Measurements from ENCODE around the gene KBTBD12.
"Not testable (repeated sequence)": the region's sequence is repeated elsewhere in the genome, so short reads cannot be mapped to it uniquely, and the experiment has no call there.

Gene KBTBD12

DNA sequence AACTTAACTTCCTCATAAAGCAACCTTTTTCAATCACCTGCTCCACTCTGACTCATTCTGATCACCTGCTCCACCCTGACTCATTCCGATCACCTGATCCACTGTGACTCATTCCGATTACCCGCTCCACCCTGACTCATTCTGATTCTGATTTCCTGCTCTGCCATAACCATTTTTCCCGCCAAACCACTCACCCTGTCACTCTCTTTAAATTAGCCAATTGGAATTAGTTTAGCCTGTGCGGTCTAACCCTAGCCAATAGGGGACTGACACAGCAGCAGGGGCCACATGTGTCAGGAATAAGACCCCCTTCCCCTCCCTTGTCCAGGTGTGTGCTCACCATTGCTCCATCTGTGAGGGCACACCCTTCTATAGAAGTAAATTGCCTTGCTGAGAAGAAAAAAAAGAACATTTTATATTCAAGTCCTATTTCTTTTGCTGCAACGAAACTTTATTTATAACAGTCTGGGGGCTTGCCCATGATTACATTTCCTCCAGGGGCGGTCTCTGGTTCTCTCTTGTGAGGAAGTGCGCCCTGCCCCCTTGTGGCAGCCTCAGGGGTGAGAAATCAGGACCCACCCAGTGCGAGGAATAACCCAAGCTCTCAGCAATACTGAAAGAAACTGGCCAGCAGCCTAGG, 24.3 kb upstream of the KBTBD12 start:
- TF ChIP-seq, protein P1, sequence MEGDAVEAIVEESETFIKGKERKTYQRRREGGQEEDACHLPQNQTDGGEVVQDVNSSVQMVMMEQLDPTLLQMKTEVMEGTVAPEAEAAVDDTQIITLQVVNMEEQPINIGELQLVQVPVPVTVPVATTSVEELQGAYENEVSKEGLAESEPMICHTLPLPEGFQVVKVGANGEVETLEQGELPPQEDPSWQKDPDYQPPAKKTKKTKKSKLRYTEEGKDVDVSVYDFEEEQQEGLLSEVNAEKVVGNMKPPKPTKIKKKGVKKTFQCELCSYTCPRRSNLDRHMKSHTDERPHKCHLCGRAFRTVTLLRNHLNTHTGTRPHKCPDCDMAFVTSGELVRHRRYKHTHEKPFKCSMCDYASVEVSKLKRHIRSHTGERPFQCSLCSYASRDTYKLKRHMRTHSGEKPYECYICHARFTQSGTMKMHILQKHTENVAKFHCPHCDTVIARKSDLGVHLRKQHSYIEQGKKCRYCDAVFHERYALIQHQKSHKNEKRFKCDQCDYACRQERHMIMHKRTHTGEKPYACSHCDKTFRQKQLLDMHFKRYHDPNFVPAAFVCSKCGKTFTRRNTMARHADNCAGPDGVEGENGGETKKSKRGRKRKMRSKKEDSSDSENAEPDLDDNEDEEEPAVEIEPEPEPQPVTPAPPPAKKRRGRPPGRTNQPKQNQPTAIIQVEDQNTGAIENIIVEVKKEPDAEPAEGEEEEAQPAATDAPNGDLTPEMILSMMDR (conservative IDR thresholded peaks at IDR 0.05): peak; percentile 30

DNA sequence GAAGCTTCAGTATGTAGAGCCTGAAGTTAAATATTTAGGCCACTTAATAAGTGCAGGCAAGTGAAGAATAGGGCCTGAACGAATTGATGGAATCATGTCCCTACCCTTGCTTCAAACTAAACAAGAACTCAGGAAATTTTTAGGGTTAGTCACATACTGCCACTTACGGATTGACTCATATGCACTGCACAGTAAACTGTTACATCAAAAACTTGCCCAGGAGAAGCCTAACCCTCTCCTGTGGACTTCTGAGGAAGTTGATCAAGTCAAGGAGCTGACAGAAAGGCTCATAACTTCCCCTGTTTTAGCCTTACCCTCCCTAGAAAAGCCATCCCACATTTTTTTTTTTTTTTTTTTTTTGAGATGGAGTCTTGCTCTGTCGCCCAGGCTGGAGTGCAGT, 20.6 kb upstream of the KBTBD12 start:
- TF ChIP-seq, protein P1 (conservative IDR thresholded peaks at IDR 0.05): no peak
- TF ChIP-seq ZFX (IDR thresholded peaks at IDR 0.05): no peak
- H3K27ac ChIP-seq: no peak overlapping the region

More for the DNA sequence above, 24.3 kb upstream of the KBTBD12 start:
- not testable (repeated sequence) for H3K27ac ChIP-seq

DNA sequence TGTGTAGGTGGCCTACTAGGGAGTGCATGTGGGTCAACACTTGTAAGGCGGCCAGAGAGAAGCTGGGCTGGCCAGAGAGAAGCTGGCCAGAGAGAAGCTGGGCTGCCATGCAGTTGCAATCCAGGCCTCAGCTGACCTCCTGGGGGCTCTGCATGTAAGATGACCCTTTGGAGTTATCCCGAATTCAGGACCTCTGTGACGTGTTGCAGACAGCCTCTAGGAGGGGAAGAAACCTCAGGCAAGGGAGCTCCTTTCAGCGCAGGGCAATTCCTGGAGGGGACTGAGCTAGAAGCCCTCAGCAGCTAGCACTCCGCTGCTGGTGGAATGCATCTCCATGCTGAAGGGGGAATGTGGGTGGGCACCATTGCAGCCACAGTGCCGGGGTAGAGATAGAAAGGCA, 15.8 kb upstream of the KBTBD12 start:
- no peak overlapping the region for H3K27ac ChIP-seq
- TF ChIP-seq, protein P1 (conservative IDR thresholded peaks at IDR 0.05): no peak
- TF ChIP-seq ZFX (IDR thresholded peaks at IDR 0.05): no peak

DNA sequence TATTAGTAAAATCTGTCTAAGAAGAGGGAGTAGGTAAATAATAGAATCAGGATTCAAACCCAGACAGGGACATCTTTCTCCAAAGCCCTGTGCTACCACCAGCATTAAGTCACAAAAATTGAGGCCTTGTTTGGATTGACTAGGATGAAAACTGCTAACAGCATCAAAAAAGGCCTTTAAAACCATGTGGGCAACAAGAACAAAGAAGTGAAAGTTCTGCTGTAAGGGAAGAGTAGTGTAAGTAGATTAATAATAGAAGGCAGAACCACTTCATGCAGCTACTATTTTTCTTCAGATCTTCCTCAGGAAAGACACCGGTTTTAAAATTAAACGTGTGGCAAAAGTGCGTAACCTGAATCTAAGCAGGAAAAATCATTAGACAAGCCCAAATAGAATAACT, 15.3 kb upstream of the KBTBD12 start:
- no peak overlapping the region for H3K27ac ChIP-seq
- no peak for TF ChIP-seq ZFX (IDR thresholded peaks at IDR 0.05)

DNA sequence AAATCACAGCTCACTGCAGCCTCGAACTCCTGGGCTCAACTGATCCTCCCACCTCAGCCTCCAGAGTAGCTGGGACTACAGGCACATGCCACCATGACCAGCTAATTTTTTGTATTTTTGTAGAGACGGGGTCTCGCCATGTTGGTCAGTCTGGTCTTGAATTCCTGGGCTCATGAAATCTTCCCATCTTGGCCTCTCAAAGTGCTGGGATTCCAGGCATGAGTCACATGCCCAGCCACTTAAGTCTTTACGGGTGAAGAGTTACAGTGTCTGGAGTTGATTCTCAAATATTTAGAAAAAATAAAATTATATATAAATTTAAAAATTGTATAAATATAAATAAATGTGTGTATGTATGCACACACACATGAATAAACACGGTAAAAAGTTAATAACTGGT, 14.5 kb upstream of the KBTBD12 start:
- H3K27ac ChIP-seq: no peak overlapping the region
- no peak for TF ChIP-seq ZFX (IDR thresholded peaks at IDR 0.05)
- TF ChIP-seq, protein P1 (conservative IDR thresholded peaks at IDR 0.05): no peak

DNA sequence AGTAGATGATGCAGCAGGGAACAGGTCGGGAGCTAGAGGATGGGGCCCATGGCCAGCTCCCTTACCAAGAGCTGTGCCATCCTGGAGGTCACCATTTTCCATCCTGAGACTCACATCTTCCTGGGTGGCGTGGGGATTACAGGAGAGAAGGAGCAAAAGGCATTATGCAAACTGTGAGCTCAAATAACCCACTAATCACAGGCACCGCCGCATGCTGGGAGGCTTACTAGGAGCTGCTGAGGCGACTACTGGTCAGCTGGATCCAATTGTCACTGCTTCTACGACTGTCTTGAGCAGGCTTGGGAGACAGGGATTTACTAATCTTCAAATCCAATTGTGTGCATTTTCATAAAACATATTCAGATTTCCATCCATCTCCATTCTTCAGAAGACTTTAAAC, 12.5 kb upstream of the KBTBD12 start:
- H3K27ac ChIP-seq: no peak overlapping the region
- TF ChIP-seq ZFX (IDR thresholded peaks at IDR 0.05): no peak
- TF ChIP-seq, protein P1 (conservative IDR thresholded peaks at IDR 0.05): no peak

- H3K27ac ChIP-seq: no peak overlapping the region
- no peak for TF ChIP-seq ZFX (IDR thresholded peaks at IDR 0.05)
- TF ChIP-seq, protein P1 (conservative IDR thresholded peaks at IDR 0.05): no peak
These were observed 11.2 kb upstream of the KBTBD12 start for GRCh38 chr3:127903611-127904375.
